Suppressor macrophage treated with lipopolysaccharide for 4 hours (primary cell): ENCODE data around the gene CCDC69.

Source experiments
- DNase-seq: peaks from one replicate; pipeline ENCODE4 v3.0.0-alpha.2; 2020

CCDC69 gene

DNA sequence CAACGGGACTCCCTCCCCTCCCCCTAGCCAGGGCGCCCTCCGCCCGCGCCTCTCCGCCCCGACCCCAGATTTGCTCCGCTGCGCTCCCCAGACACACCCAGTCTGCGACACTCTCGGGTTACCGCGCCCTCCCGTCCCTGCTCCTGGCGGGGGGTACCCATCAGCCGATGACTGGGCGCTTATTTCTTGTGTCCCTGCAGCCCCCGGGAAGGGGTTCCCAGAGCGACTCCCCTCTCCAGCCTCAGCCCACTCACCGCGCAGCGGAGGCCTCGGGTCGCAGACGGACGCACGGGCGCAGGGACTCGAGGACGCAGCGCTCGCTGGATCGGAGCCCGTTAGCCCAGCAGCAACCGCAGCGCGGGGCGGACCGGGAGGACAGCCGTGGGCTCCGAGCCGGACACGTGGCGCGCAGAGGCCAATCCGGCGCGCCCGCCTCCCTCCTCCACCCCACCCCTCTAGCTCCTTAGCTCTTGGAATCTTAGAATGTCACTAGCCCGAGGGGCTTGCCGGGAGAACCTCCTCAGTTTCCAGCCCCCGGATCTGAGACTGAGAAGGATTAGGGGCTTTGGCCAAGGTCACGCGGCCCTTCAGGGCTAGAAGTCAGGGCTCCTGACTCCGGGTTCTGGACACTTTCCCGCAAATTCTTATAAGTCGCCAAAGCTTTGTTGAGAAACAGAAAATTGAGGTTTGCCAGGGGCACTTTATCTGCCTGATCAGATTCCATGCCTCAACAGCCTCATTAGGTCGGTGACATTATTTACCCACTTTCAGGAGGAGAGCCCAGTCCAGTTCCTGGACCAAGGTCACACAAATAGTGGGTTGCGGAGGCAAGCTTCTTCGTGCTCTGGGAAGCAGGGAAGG, 66.2 kb downstream of the CCDC69 start, which contains the start of gene ANXA6:
ANXA6 (minus strand) TSS at position 354 of the 861 bp plus-strand sequence. CDS start 9,878 bp downstream, outside the sequence.
- DNase-seq = peak; percentile 91

DNA sequence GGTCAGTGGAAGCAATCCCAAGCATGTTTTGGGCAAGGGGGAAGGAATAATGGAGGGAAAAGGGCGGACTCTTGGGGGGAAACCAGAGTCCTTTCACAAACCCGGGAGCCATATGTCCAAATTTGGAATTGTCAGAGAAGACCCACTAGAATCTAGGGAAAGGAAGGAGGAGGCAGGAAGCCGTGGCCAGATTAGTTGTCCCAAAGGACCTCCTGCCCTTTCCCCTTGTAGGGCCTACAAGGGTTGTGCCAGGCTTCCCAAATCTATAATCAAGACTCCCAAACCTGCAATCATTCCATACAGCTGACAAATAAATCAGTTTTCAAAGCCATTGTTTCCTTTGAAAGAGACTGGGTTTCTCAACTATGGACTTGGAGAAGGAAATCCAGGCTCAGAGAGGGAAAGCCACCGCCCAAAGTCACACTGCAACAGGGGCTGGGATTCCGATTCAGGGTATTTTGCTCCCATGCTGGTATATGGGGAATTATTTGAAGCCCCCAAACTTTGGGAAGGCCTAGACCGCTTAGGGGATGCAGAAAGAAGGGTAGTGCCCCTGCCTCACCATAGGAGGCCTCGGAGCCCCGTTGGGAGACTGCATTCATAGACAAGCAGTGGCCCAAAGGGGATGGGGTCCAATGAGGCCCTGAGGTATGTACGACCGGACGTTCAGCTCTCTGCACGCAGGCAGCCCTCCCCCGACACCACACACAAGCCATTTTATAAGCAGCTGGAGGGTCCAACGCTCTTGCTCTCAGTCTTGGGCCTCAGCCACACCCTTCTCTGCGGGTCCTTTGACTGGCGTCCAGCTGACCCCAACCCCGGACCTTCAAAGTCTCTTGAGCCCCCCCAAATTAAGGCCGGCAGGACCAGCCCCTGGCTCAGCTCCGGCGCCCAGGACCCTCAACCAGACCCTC, 67.1 kb downstream of the CCDC69 start:
- no peak for DNase-seq

DNA sequence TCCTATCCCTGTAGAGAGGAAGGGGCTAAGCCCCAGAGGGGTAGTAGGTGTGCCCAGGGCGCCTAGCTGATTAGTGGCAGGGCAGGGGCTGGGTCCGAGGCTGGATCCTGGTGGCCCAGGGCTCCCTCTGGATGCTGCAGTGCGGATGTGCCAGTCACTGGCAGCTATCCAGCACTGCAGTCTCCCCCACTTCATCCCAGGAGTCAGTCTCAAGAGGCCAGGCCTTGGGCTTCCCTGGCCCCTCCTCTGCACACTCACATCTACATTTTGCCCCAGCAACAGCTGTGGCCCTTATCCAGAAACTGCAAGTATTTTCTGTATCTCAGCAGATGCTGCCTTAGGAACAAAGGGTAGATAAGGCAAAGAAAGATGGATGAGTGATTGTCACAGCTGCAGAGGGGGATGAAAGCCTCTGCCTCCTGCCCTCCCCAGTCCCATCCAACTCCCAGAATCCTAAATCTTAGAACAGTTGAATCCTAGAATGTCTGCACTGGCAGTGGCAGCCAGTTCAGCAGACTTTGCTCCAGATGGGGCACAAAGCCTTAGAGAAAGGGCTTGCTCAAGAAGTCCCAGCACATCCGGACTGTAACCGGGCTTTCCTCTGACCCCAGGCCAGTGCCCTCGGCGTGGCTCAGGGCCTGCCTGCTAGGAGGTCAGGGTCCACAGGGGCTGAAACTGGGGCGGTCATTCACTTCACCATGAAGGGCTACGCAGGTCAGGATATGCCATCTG, 68.0 kb downstream of the CCDC69 start:
- peak; percentile 20 for DNase-seq

DNA sequence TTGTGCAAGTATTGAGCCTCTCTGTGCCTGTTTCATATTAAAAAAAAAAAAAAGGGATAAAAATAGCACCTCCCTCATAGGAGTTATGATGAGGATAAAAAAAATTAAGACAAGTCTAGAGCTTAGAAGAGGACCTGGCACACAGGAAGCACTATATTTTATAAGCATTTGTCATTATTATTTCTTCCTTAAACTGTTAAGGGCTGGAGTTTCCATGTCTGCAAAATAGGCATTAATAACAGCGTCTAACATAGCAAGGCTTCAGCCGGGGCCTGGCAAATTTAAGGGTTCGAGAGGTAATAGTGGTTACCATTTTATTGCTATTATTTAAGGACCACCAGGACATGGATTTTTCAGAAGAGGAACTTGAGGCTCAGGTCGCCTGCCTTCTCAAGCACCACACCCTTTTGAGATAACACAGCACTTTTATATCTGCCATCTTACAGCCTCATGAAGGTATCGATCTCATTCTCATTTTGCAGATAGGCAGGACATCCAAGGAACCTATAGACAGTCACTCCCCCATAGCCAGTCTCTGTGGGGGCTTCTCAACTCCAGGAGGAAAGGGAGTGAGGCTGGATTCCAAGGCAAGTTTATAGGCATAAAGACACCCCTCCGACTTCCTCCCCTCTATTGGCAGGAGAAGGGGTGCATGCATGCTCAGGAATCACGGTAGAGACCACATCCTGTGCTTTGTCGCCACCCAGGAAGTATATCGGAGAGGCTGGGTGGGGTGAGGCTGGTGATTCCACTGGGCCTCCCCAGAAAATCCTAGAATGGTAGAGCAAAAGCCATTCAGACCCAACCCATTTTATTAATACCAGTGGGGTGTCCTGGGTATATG, 68.7 kb downstream of the CCDC69 start:
- DNase-seq = peak; percentile 38

DNA sequence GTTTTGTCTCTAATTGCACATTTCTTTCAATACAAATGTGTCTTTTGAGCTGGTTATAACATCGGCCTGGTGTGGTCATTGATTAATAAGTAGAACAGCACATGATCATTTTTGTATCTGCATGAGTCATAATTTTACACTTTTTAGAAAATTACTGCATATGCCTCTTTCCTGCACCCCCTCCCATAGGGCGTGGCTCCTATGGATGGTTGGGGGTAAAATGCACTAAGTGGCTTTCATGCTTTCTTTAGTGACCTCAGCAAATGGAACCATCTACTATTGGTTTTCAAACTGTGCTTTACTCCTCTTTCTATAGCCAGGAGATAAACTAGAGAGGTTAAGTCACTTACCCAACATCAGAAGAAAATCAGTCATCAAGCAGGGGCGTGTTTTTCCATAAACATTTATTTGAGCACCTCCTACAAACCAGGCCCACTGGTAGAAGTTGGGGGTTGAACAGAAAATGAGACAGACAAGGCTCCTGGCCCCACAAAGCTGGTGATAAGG, 70.1 kb downstream of the CCDC69 start:
- DNase-seq = peak; percentile 26

DNA sequence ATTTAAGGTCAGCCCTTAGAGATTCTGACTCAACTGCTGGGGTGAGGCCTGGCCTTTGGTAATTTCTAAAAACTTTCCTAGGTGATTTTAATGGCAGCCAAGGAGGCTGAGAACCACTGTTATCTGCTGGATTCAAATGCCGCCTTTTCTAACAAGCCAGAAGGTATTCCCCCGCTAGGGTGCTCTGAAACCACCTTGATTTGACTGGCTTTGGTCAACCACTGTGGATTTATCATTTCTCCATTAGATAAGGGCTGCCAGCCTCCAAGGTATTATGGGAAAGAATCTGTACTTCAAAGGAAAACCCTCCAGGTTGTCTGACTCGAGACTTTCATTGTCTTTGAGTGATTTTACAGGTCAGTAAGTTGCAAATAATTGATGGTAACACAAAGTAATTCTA, 70.6 kb downstream of the CCDC69 start:
- no peak for DNase-seq

DNA sequence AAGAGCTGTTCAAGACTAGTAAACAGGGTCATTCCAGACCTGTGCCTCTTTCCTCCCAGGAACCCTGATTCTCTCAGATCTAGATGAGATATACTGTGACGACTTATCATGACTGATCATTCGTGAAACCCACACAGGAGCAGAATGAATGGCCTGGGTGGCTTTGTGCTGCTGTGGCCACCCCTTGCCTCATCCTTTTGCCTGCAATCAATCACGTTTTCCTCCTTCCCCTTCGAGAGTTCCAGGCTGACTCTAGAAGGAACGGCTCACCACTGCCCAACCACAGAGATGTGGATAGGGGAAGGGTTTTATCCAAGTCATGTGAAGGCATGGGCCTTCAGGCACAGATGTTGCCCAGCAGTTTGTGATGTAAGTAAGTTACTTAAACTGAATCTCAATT, 72.1 kb downstream of the CCDC69 start:
- peak; percentile 97 for DNase-seq

DNA sequence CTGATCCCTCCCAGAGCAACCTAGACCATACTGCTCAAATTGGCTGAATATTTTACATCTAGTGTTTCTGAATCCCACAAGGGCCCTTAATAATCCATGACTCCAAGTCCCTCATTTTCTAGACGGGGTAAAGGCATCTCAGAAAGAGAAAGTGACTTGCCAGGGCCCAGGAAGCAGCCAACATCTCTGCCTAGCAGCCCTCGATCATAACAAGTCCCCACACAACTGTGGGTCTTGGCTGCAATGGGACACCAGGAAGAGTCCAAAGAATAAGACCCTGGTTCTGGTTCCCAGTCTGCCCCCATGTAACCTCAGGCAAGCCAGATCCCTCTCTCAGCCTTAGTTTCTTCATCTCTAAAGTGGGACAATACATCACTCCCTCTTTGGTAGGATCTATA, 72.6 kb downstream of the CCDC69 start:
- no peak for DNase-seq

DNA sequence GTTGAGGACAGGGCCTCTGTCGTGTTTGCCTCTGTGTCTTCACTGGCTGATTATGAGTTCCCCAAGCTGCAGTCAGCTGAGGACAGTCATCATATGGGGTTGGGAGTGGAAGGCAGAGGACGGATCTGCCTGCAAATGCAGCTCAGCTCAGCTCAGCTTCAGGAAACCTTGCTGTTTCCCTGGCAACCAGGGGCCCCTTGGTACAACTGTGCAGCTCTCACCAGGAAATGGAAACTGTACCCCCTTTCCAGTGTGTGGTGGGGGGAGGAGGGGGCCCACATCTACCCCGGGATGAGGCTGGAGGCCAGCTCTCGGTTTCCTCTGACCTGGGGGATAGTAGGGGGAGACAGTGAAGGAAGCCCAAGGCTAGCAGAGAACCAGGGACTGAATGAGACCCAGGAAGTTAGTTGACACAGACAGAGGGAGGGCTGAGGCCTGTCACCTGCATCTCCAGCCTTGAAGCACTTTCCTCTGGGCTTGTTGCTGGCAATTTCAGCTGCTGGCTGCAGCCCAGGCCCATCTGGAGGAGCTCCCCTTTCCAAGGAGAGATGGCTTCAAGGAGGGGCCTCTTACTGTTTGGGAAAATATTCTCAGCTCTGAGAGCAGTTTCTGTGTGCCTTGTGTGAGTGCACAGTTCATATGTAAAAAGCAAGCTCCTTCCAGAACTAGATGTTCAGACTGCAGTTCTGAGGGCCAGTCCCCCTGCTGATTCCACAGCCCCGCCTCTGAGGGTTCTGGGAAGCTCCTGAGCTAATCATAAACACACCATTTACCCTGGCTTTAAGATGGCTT, 73.2 kb downstream of the CCDC69 start:
- DNase-seq = peak; percentile 72

DNA sequence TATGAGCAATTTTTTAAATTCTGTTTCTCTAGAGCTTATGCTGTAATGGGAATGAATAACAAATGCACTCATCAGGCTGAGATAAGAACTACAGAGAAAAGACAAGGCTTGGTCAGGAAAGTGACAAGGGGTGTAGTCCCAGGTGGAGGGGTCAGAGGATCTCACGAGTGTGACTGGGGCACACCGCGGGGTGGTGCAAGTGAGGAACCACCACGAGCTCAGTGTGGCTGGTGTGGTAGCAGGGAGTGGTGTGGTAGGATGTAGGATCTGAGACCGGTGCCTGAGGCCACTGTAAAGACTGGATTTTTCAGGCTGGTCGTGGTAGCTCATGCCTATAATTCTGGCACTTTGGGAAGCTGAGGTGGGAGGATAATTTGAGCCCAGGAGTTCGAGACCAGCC, 75.3 kb downstream of the CCDC69 start:
- DNase-seq = no peak

DNA sequence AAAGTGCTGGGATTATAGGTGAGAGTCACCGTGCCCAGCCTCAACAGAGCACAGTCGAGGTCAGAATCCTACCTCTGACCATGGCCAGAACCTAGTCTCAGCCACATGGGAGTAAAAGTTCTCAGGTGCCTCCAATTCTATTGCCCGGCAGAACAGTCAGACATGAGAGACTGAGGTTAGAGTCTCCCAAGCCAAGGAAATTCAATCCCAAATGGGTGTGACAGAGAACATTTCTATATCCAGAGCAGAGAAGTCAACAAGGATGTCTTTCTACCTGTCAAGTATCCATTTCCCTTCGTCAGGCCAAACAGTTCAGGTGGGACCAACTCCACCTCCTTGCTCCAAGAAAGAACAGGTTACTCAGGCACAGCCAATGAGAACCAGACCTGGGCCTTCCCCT, 76.9 kb downstream of the CCDC69 start:
- DNase-seq = no peak

DNA sequence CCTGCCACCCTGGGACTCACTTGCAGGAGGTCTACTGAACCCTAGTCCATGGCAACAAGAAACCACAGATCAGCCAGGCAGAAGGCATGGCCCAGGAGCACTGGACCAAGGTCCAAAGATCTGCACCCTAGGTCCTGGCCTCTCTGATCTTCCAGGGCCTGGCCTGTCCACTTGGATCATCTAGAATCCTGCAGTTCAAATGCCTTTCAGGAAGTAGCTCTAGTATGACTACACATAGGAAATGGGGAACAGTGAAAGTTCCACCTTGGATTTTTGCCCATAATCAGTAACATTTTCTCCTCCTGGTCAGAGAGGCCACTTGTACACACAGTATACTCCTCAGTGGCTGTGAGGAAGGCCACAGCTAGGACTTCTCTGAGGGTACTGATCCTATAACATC, 77.8 kb downstream of the CCDC69 start:
- DNase-seq = peak; percentile 48

DNA sequence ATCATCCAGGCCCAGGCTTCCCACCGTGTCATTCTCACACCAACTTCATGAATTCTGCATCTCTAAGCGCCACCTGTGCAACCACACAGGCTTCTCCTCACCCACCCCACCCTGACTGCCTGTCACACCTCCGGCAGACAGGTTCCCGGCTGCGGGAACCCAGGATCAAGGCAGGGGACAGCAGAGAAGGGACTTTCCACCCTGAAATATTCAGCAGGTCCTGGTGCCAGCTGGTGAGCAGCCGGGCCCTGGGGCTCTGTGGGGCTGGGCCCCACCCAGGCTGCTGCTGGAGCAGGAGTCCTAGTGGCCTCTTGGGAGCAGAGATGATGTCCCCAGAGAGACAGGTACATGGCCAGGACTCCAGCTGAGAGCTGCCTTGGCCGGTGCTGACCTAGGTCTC, 79.0 kb downstream of the CCDC69 start:
- no peak for DNase-seq

DNA sequence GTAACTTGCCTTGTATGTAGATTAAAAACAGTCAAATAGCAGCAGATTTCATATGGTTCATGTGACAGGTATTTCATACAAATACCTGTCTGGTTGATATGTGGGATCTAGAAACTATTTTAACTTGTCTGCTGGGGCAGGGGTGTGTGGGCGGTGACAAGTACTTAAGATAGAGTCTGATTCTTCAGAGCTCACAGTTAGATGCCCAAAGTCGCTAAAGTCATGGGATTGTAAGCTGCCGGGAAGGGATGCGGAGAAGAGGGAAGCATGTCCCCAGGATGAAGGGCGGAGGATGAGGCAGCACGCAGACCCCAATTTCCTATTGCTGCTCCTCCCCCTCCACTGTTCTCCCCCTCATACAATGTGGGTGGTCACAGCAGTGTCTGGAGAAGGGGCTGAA, 79.6 kb downstream of the CCDC69 start:
- DNase-seq = no peak

DNA sequence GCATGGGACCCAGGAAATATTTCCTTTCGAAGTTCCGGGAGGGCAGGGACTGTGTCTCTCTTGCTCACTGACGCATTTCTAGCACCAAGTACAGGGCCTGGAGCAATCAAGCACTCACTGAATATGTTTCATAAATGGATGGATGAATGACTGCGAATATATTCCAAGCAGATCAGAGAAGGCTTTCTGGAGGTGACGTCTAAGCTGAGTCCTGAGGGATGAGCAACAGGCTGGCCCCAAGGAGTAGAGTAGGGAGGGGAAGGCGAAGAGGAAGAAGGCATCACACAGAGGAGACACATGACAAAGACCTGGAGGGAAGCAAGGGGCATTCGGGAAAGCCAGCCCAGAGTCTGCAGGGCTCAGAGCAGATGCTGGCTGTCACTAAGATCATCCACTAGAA, 80.2 kb downstream of the CCDC69 start:
- no peak for DNase-seq

DNA sequence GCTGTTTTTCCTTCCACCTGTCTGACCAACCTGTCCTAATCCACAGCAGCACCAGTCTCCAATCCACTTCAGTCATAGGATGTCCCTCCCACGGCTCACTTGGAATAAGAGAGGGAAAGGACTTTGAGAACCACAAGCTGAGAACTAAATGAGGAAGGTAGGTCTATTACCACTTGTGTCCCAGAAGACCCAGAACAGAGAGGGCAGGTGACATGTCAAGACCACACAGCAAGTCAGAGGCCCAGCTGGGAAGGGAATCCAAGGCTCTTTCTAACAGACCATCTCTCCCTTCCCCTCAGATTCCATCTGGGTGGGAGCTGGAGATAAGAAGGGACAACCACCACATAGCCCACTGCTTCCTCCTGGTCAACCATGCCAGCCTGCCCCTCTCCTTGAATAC, 81.0 kb downstream of the CCDC69 start:
- no peak for DNase-seq

DNA sequence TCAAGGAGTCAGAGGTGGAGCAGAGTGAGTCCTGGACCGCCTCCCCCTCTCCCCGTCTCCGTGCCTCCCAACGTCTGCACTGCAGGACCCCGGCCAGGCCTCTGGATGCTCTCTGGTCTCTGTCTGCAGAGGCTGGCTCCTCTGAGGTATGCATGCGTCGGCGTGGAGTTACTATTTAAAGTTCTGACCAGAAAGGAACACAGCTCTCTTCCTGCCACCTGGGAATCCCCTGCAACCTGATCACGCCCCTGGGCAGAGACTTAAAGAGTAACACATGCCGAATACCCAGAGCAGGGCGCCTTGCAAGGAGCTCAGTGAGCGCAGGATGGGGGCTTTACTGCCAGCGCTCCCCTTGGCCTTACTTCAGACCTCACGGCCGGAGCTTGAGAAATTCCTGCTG, 82.4 kb downstream of the CCDC69 start:
- no peak for DNase-seq

DNA sequence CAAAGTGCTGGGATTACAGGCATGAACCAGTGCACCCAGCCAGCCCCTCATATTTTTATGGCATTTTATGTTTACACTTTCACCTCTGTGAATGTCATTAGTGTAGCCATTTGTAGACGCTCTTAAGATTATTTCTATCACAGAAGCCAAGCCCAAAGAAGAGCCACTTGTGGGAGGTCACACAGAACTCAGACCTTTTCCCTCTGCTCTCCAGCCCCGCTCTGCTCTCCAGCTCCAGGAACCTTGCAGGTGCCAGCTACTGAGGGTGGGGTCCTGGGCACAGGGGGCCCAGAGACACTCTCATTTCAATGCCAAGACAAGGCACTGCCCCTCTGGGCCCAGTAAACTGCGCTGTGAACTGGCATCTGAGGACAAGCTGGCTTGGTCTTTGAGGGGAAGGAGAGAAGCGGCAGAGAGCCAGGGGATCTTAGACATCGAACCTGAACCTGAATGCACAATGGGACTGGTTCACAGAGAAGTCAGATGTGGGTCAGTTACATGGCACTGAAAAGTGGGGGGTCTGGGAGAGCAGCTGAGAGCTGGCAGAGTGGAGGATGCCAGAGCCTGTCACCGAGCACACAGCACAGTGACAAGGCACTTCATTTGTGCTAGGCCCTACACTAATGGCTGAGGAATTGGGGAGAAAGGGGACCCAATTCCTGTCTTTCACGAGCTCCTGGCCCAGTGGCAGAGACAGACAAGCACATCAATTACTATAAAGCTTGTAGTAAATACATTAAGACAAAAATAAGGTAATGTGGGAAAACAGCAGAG, 83.0 kb downstream of the CCDC69 start:
- DNase-seq = no peak

DNA sequence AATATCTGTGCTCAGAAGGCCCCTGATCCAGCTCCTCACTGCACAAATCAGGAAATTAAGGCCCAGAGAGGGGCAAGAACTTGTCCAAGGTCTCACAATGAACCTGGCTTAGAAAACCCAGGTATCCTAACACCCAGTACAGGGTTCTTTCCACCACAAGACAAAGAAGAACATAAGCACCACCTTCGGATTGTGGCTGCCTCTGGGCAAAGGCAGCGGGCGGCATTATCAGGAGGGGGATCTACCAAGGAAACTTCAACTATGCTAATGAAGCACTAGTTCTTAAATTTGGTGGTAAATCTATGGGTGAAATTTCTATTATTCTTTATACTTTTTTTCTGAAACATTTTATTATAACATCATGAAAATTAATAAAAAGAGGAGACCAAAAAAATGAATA, 84.2 kb downstream of the CCDC69 start:
- DNase-seq = no peak

DNA sequence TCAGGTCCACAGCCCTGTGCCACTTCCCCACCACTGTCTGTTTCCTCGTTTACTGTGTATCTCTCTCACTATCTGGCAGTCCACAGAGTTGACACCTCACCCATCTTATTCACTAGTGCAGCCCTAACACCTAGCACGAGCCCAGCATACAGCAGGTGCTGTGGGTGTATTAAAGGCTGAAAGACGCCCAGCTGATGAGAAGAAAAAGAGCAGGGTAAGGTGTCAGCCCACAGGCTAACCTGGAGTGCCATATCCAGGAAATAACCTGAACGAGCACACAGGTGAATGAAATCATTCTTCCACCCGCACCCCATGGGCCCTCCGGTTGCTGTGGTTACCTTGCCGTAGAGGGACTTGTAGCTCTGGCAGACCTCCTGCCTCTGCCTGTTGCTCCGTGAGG, 84.9 kb downstream of the CCDC69 start:
- DNase-seq = no peak
